NCI-H82 (cell line): Measurements from ENCODE around the gene MS4A18.

Experiments
- DNase-seq: peaks from one replicate; lab custom pipeline; 2025; lab: John Stamatoyannopoulos, UW

Gene MS4A18

GRCh38 chr11:60767388-60767811 lies 42.9 kb downstream of the MS4A18 start:
- peak; percentile 49 for DNase-seq

GRCh38 chr11:60768202-60768601 lies 43.7 kb downstream of the MS4A18 start:
- DNase-seq, result no peak

- no peak for DNase-seq
Measured at GRCh38 chr11:60769273-60769672, 44.8 kb downstream of the MS4A18 start.

GRCh38 chr11:60769811-60770210 lies 45.3 kb downstream of the MS4A18 start:
- DNase-seq, result no peak

GRCh38 chr11:60771146-60771545 lies 46.6 kb downstream of the MS4A18 start:
- no peak for DNase-seq

- DNase-seq, result no peak
Measured at GRCh38 chr11:60771879-60772525, 47.5 kb downstream of the MS4A18 start.

GRCh38 chr11:60772666-60773065 lies 48.1 kb downstream of the MS4A18 start:
- no peak for DNase-seq

- no peak for DNase-seq
Measured at GRCh38 chr11:60774726-60775125, 50.2 kb downstream of the MS4A18 start.

GRCh38 chr11:60775420-60775961 lies 51.0 kb downstream of the MS4A18 start:
- DNase-seq, result peak; percentile 85

- no peak for DNase-seq
Measured at GRCh38 chr11:60776167-60776566, 51.6 kb downstream of the MS4A18 start.

- DNase-seq, result no peak
Measured at GRCh38 chr11:60777106-60777505, 52.6 kb downstream of the MS4A18 start.

GRCh38 chr11:60777572-60777971 lies 53.1 kb downstream of the MS4A18 start:
- no peak for DNase-seq

GRCh38 chr11:60780065-60780464 lies 55.5 kb downstream of the MS4A18 start:
- no peak for DNase-seq

- no peak for DNase-seq
Measured at GRCh38 chr11:60780774-60781173, 56.3 kb downstream of the MS4A18 start.

GRCh38 chr11:60781286-60781980 lies 56.9 kb downstream of the MS4A18 start:
- DNase-seq, result no peak

- no peak for DNase-seq
Measured at GRCh38 chr11:60781981-60782316, 57.4 kb downstream of the MS4A18 start.

GRCh38 chr11:60782393-60783140 lies 58.0 kb downstream of the MS4A18 start:
- no peak for DNase-seq

GRCh38 chr11:60783141-60783484 lies 58.6 kb downstream of the MS4A18 start:
- no peak for DNase-seq

GRCh38 chr11:60783911-60784310 lies 59.4 kb downstream of the MS4A18 start:
- DNase-seq, result no peak

- DNase-seq, result no peak
Measured at GRCh38 chr11:60785136-60785535, 60.6 kb downstream of the MS4A18 start, which contains the start of gene MS4A10. MS4A10 (plus strand) TSS chr11:60785333; CDS start chr11:60790336, 5,003 bp downstream.

- no peak for DNase-seq
Measured at GRCh38 chr11:60785806-60786361, 61.4 kb downstream of the MS4A18 start.

- no peak for DNase-seq
Measured at GRCh38 chr11:60786811-60787567, 62.5 kb downstream of the MS4A18 start.
